ENCODE data around the gene RBM20. TPM values are rescaled to one million over a fixed set of nuclear protein-coding genes. Genes with fewer than 3 reads are reported as not detected.

Gene RBM20
- total and polyA plus RNA-seq, 2 experiments from 2014 or later: 3.7 to 4.0 TPM

GRCh38 chr10:110612087-110612486, 32.0 kb upstream of the RBM20 start:
- TF ChIP-seq CTCF (IDR thresholded peaks at IDR 0.05; ENCODE audit: poor library complexity) (no peak), EZH2phosphoT487 (IDR thresholded peaks at IDR 0.05; ENCODE audit: low read depth, severe bottlenecking, unreplicated experiment) (no peak), EZH2 (IDR thresholded peaks at IDR 0.05; ENCODE audit: borderline replicate concordance) (no peak)
- no peaks in the 10 kb centered on the region for H4K20me1 ChIP-seq (ENCODE audit: insufficient read depth, poor library complexity, severe bottlenecking)
- H3K9me3 ChIP-seq (ENCODE audit: low read depth): no peaks in the 10 kb centered on the region
- no peaks in the 10 kb centered on the region for H3K4me1 ChIP-seq (ENCODE audit: insufficient read depth)
- no peak overlapping the region for H2AFZ ChIP-seq
- H3K27ac ChIP-seq: no peak overlapping the region
- 94% methylated on average over 3 of the region's 3 CpGs for WGBS (ENCODE audit: low lambda C conversion rate, missing lambda C conversion rate)
- no peaks in the 10 kb centered on the region for H3K27me3 ChIP-seq
- H3K36me3 ChIP-seq (replicated peaks; ENCODE audit: insufficient read depth, low read depth): no peaks in the 10 kb centered on the region
- no peaks in the 10 kb centered on the region for H3K79me2 ChIP-seq
- no peak overlapping the region for H3K4me2 ChIP-seq
- H3K4me3 ChIP-seq: no peak overlapping the region
- no peak for DNase-seq (ENCODE audit: low spot score)
- no peaks in the 10 kb centered on the region for H3K9me2 ChIP-seq (replicated peaks; ENCODE audit: insufficient read depth)

DNA sequence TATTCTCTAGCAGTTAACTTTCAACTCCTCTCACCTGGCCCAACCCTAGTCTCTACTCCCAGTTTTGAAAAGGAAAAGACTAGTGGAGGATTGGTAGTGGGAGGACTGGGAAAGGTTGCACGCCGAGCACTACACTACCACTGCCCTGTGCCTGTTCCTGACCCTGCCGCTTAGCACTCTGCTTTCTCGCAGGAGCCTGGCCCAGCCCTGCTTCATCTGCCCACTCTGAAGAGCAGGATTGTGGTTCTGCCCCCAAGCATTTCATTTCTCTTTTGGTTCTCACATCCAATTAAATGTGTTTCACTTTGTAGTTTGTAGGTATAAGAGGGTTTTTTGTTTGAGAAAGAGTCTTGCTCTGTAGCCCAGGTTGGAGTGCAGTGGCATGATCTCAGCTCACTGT, 31.5 kb upstream of the RBM20 start:
- DNase-seq (ENCODE audit: low spot score): no peak
- TF ChIP-seq CTCF (IDR thresholded peaks at IDR 0.05; ENCODE audit: poor library complexity) (no peak), EZH2 (IDR thresholded peaks at IDR 0.05; ENCODE audit: borderline replicate concordance) (no peak), EZH2phosphoT487 (IDR thresholded peaks at IDR 0.05; ENCODE audit: low read depth, severe bottlenecking, unreplicated experiment) (no peak)
- no peaks in the 10 kb centered on the region for H3K9me2 ChIP-seq (replicated peaks; ENCODE audit: insufficient read depth)
- no peak overlapping the region for H3K4me2 ChIP-seq
- no peak overlapping the region for H3K27ac ChIP-seq
- no peaks in the 10 kb centered on the region for H3K4me1 ChIP-seq (ENCODE audit: insufficient read depth)
- no peaks in the 10 kb centered on the region for H4K20me1 ChIP-seq (ENCODE audit: insufficient read depth, poor library complexity, severe bottlenecking)
- H3K9me3 ChIP-seq (ENCODE audit: low read depth): no peaks in the 10 kb centered on the region
- no peaks in the 10 kb centered on the region for H3K27me3 ChIP-seq
- no peaks in the 10 kb centered on the region for H3K79me2 ChIP-seq
- WGBS (ENCODE audit: low lambda C conversion rate, missing lambda C conversion rate): 94% methylated on average over 4 of the region's 4 CpGs
- H3K4me3 ChIP-seq: no peak overlapping the region
- H2AFZ ChIP-seq: no peak overlapping the region
- no peaks in the 10 kb centered on the region for H3K36me3 ChIP-seq (replicated peaks; ENCODE audit: insufficient read depth, low read depth)

DNA sequence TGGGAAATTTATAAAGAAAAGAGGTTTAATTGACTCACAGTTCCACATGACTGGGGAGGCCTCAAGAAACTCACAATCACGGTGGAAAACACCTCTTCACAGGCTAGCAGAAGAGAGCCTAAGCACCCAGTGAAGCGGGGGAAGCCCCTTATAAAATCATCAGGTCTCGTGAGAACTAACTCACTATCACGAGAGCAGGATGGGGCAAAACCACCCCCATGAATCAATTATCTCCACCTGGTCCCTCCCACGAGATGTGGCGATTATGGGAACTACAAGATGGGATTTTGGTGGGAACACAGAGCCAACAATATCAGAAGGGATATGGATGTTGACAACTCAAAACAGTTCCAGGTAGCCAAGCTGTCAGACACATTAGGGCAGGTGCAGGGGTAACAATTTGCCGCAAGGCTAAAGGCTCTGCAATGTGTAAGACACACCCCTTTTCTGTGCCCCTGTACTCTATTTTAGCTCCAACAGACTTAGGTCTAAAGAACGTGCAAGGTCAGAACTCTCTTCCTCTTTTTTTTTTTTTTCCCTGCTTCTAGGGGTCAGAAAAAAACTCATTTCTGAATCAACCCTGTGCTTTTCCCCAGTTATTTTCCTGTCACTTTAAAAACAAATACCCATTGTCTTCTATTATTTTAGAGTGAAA, 30.7 kb upstream of the RBM20 start:
- Histone ChIP-seq H3K27me3 (no peaks in the 10 kb centered on the region), H4K20me1 (ENCODE audit: insufficient read depth, poor library complexity, severe bottlenecking) (no peaks in the 10 kb centered on the region), H3K4me2 (no peak overlapping the region), H3K79me2 (no peaks in the 10 kb centered on the region), H3K36me3 (replicated peaks; ENCODE audit: insufficient read depth, low read depth) (no peaks in the 10 kb centered on the region), H2AFZ (no peak overlapping the region), H3K27ac (no peak overlapping the region), H3K9me3 (ENCODE audit: low read depth) (no peaks in the 10 kb centered on the region), H3K4me3 (no peak overlapping the region), H3K4me1 (ENCODE audit: insufficient read depth) (no peaks in the 10 kb centered on the region), H3K9me2 (replicated peaks; ENCODE audit: insufficient read depth) (no peaks in the 10 kb centered on the region)
- 87% methylated on average over 8 of the region's 8 CpGs for WGBS (ENCODE audit: low lambda C conversion rate, missing lambda C conversion rate)
- TF ChIP-seq EZH2 (IDR thresholded peaks at IDR 0.05; ENCODE audit: borderline replicate concordance) (no peak), EZH2phosphoT487 (IDR thresholded peaks at IDR 0.05; ENCODE audit: low read depth, severe bottlenecking, unreplicated experiment) (no peak), CTCF (IDR thresholded peaks at IDR 0.05; ENCODE audit: poor library complexity) (no peak)
- DNase-seq (ENCODE audit: low spot score): no peak

Measured in hepatocyte (in vitro differentiated cells).